ENCODE data around the gene GRIN3B. TPM values are rescaled to one million over a fixed set of nuclear protein-coding genes. Genes with fewer than 3 reads are reported as not detected.

GRIN3B gene
- total RNA-seq, 4 donors from 2014 or later: 0.24 TPM; not detected in 3

- no peak for TF ChIP-seq CTCF (IDR thresholded peaks at IDR 0.05)
- ATAC-seq (ENCODE audit: low FRiP score) (no peak), DNase-seq (ENCODE audit: low spot score) (no peak)
These were observed 33.6 kb upstream of the GRIN3B start for GRCh38 chr19:966485-967088.

- no peak for TF ChIP-seq CTCF (IDR thresholded peaks at IDR 0.05)
- DNase-seq (ENCODE audit: low spot score): no peak
- no peak for ATAC-seq (ENCODE audit: low FRiP score)
These were observed 29.5 kb upstream of the GRIN3B start for GRCh38 chr19:970695-971094.

- ATAC-seq (ENCODE audit: low FRiP score) (no peak), DNase-seq (ENCODE audit: low spot score) (no peak)
- TF ChIP-seq CTCF (IDR thresholded peaks at IDR 0.05): no peak
These were observed 28.4 kb upstream of the GRIN3B start for GRCh38 chr19:971795-972194.

- TF ChIP-seq CTCF (IDR thresholded peaks at IDR 0.05): no peak
- no peak for ATAC-seq (ENCODE audit: low FRiP score)
- DNase-seq (ENCODE audit: low spot score): no peak
These were observed 27.9 kb upstream of the GRIN3B start for GRCh38 chr19:972281-972680.

GRCh38 chr19:973726-974563 lies 26.3 kb upstream of the GRIN3B start:
- no peak for TF ChIP-seq CTCF (IDR thresholded peaks at IDR 0.05)
- ATAC-seq (ENCODE audit: low FRiP score) (no peak), DNase-seq (ENCODE audit: low spot score) (no peak)

GRCh38 chr19:974564-975257 lies 25.5 kb upstream of the GRIN3B start:
- DNase-seq (ENCODE audit: low spot score) (no peak), ATAC-seq (ENCODE audit: low FRiP score) (no peak)
- no peak for TF ChIP-seq CTCF (IDR thresholded peaks at IDR 0.05)
